ENCODE results near the gene PEAR1.

- no peak for TF ChIP-seq POLR2A (IDR thresholded peaks at IDR 0.05; ENCODE audit: low read depth, low read length)
- TF ChIP-seq, protein P1, sequence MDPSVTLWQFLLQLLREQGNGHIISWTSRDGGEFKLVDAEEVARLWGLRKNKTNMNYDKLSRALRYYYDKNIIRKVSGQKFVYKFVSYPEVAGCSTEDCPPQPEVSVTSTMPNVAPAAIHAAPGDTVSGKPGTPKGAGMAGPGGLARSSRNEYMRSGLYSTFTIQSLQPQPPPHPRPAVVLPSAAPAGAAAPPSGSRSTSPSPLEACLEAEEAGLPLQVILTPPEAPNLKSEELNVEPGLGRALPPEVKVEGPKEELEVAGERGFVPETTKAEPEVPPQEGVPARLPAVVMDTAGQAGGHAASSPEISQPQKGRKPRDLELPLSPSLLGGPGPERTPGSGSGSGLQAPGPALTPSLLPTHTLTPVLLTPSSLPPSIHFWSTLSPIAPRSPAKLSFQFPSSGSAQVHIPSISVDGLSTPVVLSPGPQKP (IDR thresholded peaks at IDR 0.05; ENCODE audit: borderline replicate concordance, low read depth, low read length), result no peak
- no peak for TF ChIP-seq CTCF (conservative IDR thresholded peaks at IDR 0.05; ENCODE audit: low read depth, low read length)
These were observed 45.7 kb upstream of the PEAR1 start for GRCh38 chr1:156847591-156848460.

Data from IMR-90 (cell line).